Neutrophil (primary cell): ENCODE data around the gene LINGO3.

Experiments
- H3K27ac ChIP-seq: fragments of 200-600 bp; sonication (generic); 2 replicates; pipeline ENCODE4 v1.5.1; 2016; ENCODE audit warnings: mild to moderate bottlenecking, moderate library complexity
- H3K27me3 ChIP-seq: fragments of 200-600 bp; sonication (generic); 2 replicates; pipeline ENCODE4 v1.6.0; 2016; ENCODE audit warnings: mild to moderate bottlenecking
- H3K36me3 ChIP-seq: fragments of 200-600 bp; sonication (generic); 2 replicates; pipeline ENCODE4 v1.5.1; 2017
- H3K4me1 ChIP-seq, 2 experiments: fragments of 200-600 bp in 1 of 2; sonication (generic) in 1 of 2; 1 replicate in 1 of 2; 2 replicates in 1 of 2; pipeline versions ENCODE4 v1.5.1 to v1.6.1; 2013 to 2016; ENCODE audit warnings: low read depth in 1 of 2, low read length in 1 of 2, mild to moderate bottlenecking in 1 of 2, moderate library complexity in 1 of 2; ENCODE audit not compliant: control insufficient read depth in 1 of 2, insufficient read depth in 1 of 2
- H3K4me3 ChIP-seq, 2 experiments: fragments of 200-600 bp in 1 of 2; sonication (generic) in 1 of 2; 1 replicate in 1 of 2; 2 replicates in 1 of 2; pipeline ENCODE4 v1.5.1; 2013 to 2016; ENCODE audit warnings: low read depth in 1 of 2, low read length in 1 of 2, mild to moderate bottlenecking in 1 of 2, moderate library complexity in 1 of 2
- H3K9me3 ChIP-seq: fragments of 200-600 bp; sonication (generic); 2 replicates; pipeline ENCODE4 v1.5.1; 2016
- TF ChIP-seq, protein P1 (sequence below): fragments of 200-600 bp; sonication (generic); IDR thresholded peaks from 2 replicates; pipeline ENCODE4 v1.5.1; 2016; ENCODE audit warnings: antibody characterized with exemption

The LINGO3 gene

DNA sequence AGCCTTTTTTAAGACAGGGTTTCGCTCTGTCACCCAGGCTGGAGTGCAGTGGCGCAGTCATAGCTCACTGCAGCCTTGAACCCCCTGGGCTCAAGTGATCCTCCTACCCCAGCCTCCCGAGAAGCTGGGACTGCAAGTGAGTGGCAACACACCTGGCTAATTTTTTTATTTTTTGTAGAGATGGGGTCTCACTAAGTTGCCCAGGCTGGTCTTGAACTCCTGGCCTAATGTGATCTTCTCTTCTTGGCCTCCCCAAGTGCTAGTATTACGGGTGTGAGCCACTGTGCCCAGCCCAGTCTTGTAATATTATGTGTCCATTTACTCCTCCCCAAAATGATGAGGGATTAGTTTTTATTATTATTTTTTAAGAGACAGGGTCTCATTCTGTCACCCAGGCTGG, 3.1 kb upstream of the LINGO3 start:
- Histone ChIP-seq H3K36me3 (no peaks in the 10 kb centered on the region), H3K9me3 (no peaks in the 10 kb centered on the region), H3K4me3 (no peak overlapping the region), H3K27ac (no peak overlapping the region), H3K4me1 (peaks cover 24 to 36% of the 10 kb centered on the region in 2 experiments), H3K27me3 (peaks cover 74% of the 10 kb centered on the region)
- TF ChIP-seq, protein P1, sequence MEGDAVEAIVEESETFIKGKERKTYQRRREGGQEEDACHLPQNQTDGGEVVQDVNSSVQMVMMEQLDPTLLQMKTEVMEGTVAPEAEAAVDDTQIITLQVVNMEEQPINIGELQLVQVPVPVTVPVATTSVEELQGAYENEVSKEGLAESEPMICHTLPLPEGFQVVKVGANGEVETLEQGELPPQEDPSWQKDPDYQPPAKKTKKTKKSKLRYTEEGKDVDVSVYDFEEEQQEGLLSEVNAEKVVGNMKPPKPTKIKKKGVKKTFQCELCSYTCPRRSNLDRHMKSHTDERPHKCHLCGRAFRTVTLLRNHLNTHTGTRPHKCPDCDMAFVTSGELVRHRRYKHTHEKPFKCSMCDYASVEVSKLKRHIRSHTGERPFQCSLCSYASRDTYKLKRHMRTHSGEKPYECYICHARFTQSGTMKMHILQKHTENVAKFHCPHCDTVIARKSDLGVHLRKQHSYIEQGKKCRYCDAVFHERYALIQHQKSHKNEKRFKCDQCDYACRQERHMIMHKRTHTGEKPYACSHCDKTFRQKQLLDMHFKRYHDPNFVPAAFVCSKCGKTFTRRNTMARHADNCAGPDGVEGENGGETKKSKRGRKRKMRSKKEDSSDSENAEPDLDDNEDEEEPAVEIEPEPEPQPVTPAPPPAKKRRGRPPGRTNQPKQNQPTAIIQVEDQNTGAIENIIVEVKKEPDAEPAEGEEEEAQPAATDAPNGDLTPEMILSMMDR: no peak

DNA sequence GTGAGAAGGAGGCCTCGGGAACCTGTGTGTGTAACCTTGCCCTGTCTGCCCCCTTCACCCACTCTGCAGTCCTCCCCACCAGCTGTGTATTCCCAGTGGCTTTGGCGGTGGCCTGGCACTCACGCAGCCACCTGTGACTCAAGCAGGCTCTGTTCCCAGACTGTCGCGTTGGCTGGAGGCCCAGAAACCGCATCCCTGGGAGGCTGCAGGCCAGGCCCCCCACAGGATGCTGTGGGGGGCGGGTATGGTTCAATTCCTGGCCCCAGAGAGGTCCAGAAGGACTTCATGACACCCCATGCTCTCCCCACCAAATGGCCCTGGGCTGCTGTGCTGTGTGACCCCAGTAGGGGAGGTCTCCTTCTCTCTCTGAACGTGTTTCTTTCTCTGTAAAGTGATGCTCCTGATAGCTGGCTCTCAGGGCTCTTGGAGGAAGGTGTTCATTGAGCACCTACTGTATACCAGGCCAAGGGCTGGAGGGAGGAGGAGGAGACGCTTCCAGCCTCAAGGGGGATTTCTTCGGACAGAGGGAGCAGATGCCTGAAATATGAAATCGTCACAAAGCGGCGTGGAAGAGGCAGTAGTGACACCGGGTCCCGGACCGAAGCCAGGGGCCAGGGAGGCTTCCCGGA, 1.9 kb upstream of the LINGO3 start:
- H3K27me3 ChIP-seq: peaks cover 86% of the 10 kb centered on the region

DNA sequence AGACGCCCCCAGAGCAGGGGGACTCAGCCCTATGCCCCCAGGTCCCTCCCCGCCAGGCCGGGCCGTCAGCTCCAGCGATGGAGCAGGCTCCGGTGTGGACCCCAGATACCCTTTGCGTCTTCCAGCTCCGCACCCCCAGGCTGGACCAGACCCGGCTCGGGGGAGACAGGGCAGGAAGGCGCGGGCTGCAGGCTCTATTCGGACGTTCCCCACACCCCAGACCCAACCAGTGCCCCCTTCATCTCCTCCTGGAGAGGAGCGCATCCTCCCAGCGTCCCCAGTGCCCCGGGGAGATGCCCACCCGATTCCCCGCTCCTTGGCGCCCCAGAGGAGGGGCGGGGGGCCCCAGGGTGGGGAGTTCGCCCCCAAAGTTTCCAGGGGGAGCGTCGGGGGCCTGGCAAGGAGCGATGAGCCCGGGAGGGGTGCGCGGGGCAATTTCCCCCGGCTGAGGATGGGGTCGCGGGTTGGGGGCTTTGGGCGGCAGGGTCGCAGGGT, 389 bp downstream of the LINGO3 start:
- H3K4me3 ChIP-seq: peak overlapping the region in 1 of 2 experiments; percentile 30
- no peaks in the 10 kb centered on the region for H3K9me3 ChIP-seq
- peaks cover 98% of the 10 kb centered on the region for H3K27me3 ChIP-seq
- no peaks in the 10 kb centered on the region for H3K36me3 ChIP-seq
- H3K27ac ChIP-seq: no peak overlapping the region
- peaks cover 25 to 45% of the 10 kb centered on the region in 2 experiments for H3K4me1 ChIP-seq
- TF ChIP-seq, protein P1: no peak

More for the DNA sequence above, 1.9 kb upstream of the LINGO3 start:
- H3K9me3 ChIP-seq: no peaks in the 10 kb centered on the region
- no peak overlapping the region for H3K4me3 ChIP-seq
- H3K36me3 ChIP-seq: no peaks in the 10 kb centered on the region
- no peak overlapping the region for H3K27ac ChIP-seq
- TF ChIP-seq, protein P1: no peak
- peaks cover 12 to 25% of the 10 kb centered on the region in 2 experiments for H3K4me1 ChIP-seq

DNA sequence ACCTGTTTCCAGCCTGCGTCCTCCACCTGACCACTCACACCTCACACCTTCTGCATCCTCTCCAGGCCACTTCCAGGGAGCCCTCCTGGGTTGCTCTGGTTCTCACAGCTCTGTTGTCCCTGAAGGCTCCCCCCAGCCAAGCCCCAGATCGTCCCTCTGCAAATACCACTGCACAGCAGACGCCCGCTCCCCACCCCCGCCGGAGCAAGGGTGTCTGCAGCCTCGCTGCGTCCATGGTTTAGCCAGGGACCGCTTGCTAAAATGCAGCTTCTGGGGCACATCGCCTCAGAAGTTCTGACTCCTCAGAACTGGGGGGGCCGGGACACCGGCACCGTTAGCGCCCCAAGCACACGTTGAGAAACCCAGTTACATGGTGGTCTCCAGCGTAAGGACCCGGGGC, 983 bp downstream of the LINGO3 start:
- H3K4me3 ChIP-seq: no peak overlapping the region

DNA sequence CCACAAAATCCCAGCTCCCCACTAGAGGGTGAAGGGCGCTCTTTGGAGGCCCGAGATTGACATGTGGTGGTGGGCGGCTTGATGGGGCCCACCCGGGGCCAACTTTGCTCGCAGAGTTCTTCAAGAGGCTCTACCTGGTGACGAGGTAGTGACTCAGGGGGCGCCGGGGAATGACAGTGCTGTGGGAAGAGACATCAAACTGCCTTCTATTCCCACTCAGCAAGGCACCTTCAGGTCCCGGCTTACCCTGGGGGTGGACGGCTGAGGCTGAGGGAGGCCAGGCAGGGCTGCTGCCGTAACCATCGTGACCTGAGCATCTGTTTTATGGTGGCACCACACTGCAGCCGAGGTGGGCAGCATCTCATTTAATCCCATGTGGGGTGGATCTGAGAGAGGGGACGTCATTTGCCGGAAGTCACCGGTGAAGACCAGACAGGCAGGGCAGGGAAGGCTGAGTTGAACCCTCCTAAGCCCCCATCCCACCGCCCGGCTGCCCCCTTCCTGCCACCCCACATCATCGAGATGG, 1.6 kb downstream of the LINGO3 start:
- Histone ChIP-seq H3K4me1 (peaks cover 31 to 51% of the 10 kb centered on the region in 2 experiments), H3K27me3 (peaks cover 92% of the 10 kb centered on the region), H3K27ac (no peak overlapping the region), H3K9me3 (no peaks in the 10 kb centered on the region), H3K4me3 (no peak overlapping the region), H3K36me3 (no peaks in the 10 kb centered on the region)
- TF ChIP-seq, protein P1: no peak

More for the DNA sequence above, 983 bp downstream of the LINGO3 start:
- TF ChIP-seq, protein P1: no peak
- no peaks in the 10 kb centered on the region for H3K36me3 ChIP-seq
- H3K27ac ChIP-seq: no peak overlapping the region
- no peaks in the 10 kb centered on the region for H3K9me3 ChIP-seq
- peaks cover 98% of the 10 kb centered on the region for H3K27me3 ChIP-seq
- H3K4me1 ChIP-seq: peaks cover 31 to 51% of the 10 kb centered on the region in 2 experiments
